Lower lobe of right lung (tissue), 2 donors: Measurements from ENCODE around the gene TMEM30B. TPM values are rescaled to one million over a fixed set of nuclear protein-coding genes. Genes with fewer than 3 reads are reported as not detected.

Experiments used
- ATAC-seq, 2 donors: fragments of 200-7000 bp; cut with Tn5 transposase; one replicate each; pipeline ENCODE4 v1.9.1; 2020 to 2022; ENCODE audit warnings: mild to moderate bottlenecking in 2 of 2, moderate library complexity in 2 of 2
- DNase-seq: peaks from one replicate; pipeline ENCODE4 v3.0.0-alpha.2; 2020
- H3K27ac ChIP-seq: fragments of 200-600 bp; one replicate; pipeline ENCODE4 v1.8.0; 2022
- H3K27me3 ChIP-seq: fragments of 200-600 bp; one replicate; pipeline ENCODE4 v1.8.0; 2022; ENCODE audit warnings: low read depth
- H3K36me3 ChIP-seq: fragments of 200-600 bp; one replicate; pipeline ENCODE4 v1.8.0; 2022; ENCODE audit warnings: mild to moderate bottlenecking
- H3K4me1 ChIP-seq: fragments of 200-600 bp; one replicate; pipeline ENCODE4 v1.8.0; 2022
- H3K4me3 ChIP-seq: fragments of 200-600 bp; one replicate; pipeline ENCODE4 v1.8.0; 2022; ENCODE audit warnings: mild to moderate bottlenecking
- H3K9me3 ChIP-seq: fragments of 200-600 bp; one replicate; pipeline ENCODE4 v1.8.0; 2022
- CTCF ChIP-seq: fragments of 200-600 bp; IDR thresholded peaks from one replicate; pipeline ENCODE4 v1.8.0; 2022; ENCODE audit warnings: antibody characterized with exemption, mild to moderate bottlenecking
- intact Hi-C: fragments of 100-400 bp; cut with DNase I; formaldehyde crosslinking; loops from one replicate; pipeline ENCODE4 v1.11.0; 2022
- total RNA-seq: library from RNA; stranded (reverse); fragmentation: NEBNext Ultra II Directional; extraction: Animal tissue kit (Norgen Biotek cat#: 25700); gene quantifications from one replicate; pipeline ENCODE4 v1.2.1, GENCODE V29; 2021
- donor health status: DM: no; HTN: yes; CAD: no; lungs with severe emphysema.

Gene TMEM30B
- total RNA-seq, 1 donor from 2014 or later = 20.3 TPM

- no peak for ATAC-seq
- no peak overlapping the region for H3K27ac ChIP-seq
Measured at GRCh38 chr14:61266436-61266835, 14.7 kb downstream of the TMEM30B start.

GRCh38 chr14:61264651-61265050, 16.5 kb downstream of the TMEM30B start:
- no peak overlapping the region for H3K4me3 ChIP-seq
- H3K36me3 ChIP-seq = no peaks in the 10 kb centered on the region
- no peak for ATAC-seq
- H3K9me3 ChIP-seq = no peaks in the 10 kb centered on the region
- intact Hi-C loops = no loop called here
- peaks cover 4% of the 10 kb centered on the region for H3K4me1 ChIP-seq
- DNase-seq = no peak
- peaks cover 16% of the 10 kb centered on the region for H3K27me3 ChIP-seq
- H3K27ac ChIP-seq = no peak overlapping the region
- TF ChIP-seq CTCF = no peak

More at GRCh38 chr14:61266436-61266835, 14.7 kb downstream of the TMEM30B start:
- Histone ChIP-seq H3K36me3 (no peaks in the 10 kb centered on the region), H3K4me3 (no peak overlapping the region), H3K27me3 (peaks cover 16% of the 10 kb centered on the region), H3K4me1 (peaks cover 7% of the 10 kb centered on the region), H3K9me3 (no peaks in the 10 kb centered on the region)
- intact Hi-C loops = no loop called here
- no peak for TF ChIP-seq CTCF
- DNase-seq = no peak

DNA sequence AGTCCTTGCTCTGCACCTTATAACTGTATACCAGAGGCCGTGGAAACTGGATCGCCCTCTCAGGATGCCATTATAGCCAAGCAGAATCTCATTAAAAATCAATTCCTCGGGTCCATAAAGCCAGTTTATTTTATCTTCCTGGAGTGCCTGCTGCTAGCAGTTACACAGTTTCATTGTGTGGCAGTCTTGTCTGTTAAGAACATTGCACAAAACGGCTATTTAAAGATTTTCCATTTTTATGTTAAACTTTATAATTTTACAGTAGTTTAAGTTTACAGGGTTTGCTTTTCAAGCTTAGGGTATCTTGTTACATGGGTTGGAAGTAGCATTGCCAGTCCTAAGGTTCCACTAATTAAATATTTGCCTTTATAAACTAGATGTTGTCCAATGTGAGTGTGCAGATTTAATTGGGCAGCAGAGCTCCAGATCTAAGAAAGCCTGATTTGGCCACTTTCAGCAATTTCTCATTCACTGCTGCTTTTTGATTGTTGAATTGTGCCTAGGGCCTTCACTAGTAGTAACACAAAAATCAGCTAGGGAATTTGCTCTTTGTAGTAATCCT, 17.0 kb downstream of the TMEM30B start:
- H3K27me3 ChIP-seq = peaks cover 16% of the 10 kb centered on the region
- DNase-seq = no peak
- no peak for TF ChIP-seq CTCF
- intact Hi-C loops = no loop called here
- H3K27ac ChIP-seq = no peak overlapping the region
- H3K4me3 ChIP-seq = no peak overlapping the region
- no peaks in the 10 kb centered on the region for H3K36me3 ChIP-seq
- ATAC-seq = no peak
- no peaks in the 10 kb centered on the region for H3K4me1 ChIP-seq
- no peaks in the 10 kb centered on the region for H3K9me3 ChIP-seq

- DNase-seq (no peak), ATAC-seq (no peak)
- intact Hi-C loops = no loop called here
- Histone ChIP-seq H3K36me3 (no peaks in the 10 kb centered on the region), H3K27me3 (peaks cover 5% of the 10 kb centered on the region), H3K9me3 (no peaks in the 10 kb centered on the region), H3K27ac (no peak overlapping the region), H3K4me1 (no peaks in the 10 kb centered on the region), H3K4me3 (no peak overlapping the region)
- no peak for TF ChIP-seq CTCF
Measured at GRCh38 chr14:61262082-61262481, 19.1 kb downstream of the TMEM30B start.

- no peak for ATAC-seq
- intact Hi-C loops = no loop called here
- Histone ChIP-seq H3K27me3 (peaks cover under 1% of the 10 kb centered on the region), H3K36me3 (no peaks in the 10 kb centered on the region), H3K4me1 (no peaks in the 10 kb centered on the region), H3K27ac (no peak overlapping the region), H3K4me3 (no peak overlapping the region), H3K9me3 (no peaks in the 10 kb centered on the region)
- no peak for DNase-seq
- no peak for TF ChIP-seq CTCF
Measured at GRCh38 chr14:61260939-61261776, 20.0 kb downstream of the TMEM30B start.
